Inflammatory macrophage treated with lipopolysaccharide for 1 hour (primary cell): ENCODE measurements around the gene MAP3K8.
"Not testable (repeated sequence)": the region's sequence is repeated elsewhere in the genome, so short reads cannot be mapped to it uniquely, and the experiment has no call there.

Experiments
- DNase-seq, 2 donors: peaks; one replicate each; pipeline ENCODE4 v3.0.0-alpha.2; 2020 to 2022

The MAP3K8 gene

GRCh38 chr10:30453764-30454527, 20.0 kb downstream of the MAP3K8 start:
- no peak for DNase-seq

- no peak for DNase-seq
Measured at GRCh38 chr10:30454744-30455510, 20.9 kb downstream of the MAP3K8 start.

- no peak for DNase-seq
Measured at GRCh38 chr10:30455816-30456215, 21.8 kb downstream of the MAP3K8 start.

GRCh38 chr10:30456266-30456665, 22.3 kb downstream of the MAP3K8 start:
- DNase-seq = no peak

- peak; percentile 77 to 96 for DNase-seq
Measured at GRCh38 chr10:30459283-30459682, 25.3 kb downstream of the MAP3K8 start.

GRCh38 chr10:30460121-30460520, 26.1 kb downstream of the MAP3K8 start:
- no peak for DNase-seq

GRCh38 chr10:30462513-30462912, 28.5 kb downstream of the MAP3K8 start:
- DNase-seq = no peak

GRCh38 chr10:30463944-30464451, 30.0 kb downstream of the MAP3K8 start:
- no peak for DNase-seq

GRCh38 chr10:30464675-30465074, 30.7 kb downstream of the MAP3K8 start:
- no peak for DNase-seq

- no peak for DNase-seq
Measured at GRCh38 chr10:30466445-30466844, 32.5 kb downstream of the MAP3K8 start.

GRCh38 chr10:30467651-30468338, 33.8 kb downstream of the MAP3K8 start:
- DNase-seq = peak; percentile 74 to 76

- no peak for DNase-seq
Measured at GRCh38 chr10:30472414-30473155, 38.6 kb downstream of the MAP3K8 start.

- not testable (repeated sequence) for DNase-seq
Measured at GRCh38 chr10:30475515-30475914, 41.5 kb downstream of the MAP3K8 start.

GRCh38 chr10:30476511-30477155, 42.6 kb downstream of the MAP3K8 start:
- no peak for DNase-seq

- not testable (repeated sequence) for DNase-seq
Measured at GRCh38 chr10:30479513-30479912, 45.5 kb downstream of the MAP3K8 start.

- no peak for DNase-seq
Measured at GRCh38 chr10:30481603-30482002, 47.6 kb downstream of the MAP3K8 start.

- peak; percentile 44 to 63 for DNase-seq
Measured at GRCh38 chr10:30488316-30488715, 54.3 kb downstream of the MAP3K8 start.

- DNase-seq = peak; percentile 40 to 67
Measured at GRCh38 chr10:30489346-30489745, 55.4 kb downstream of the MAP3K8 start.

- DNase-seq = no peak
Measured at GRCh38 chr10:30490289-30491000, 56.5 kb downstream of the MAP3K8 start.

GRCh38 chr10:30491204-30491915, 57.4 kb downstream of the MAP3K8 start:
- DNase-seq = peak; percentile 90 to 93
